Pancreas (tissue), 10 donors: Measurements from ENCODE around the gene PCDHA9. TPM values are rescaled to one million over a fixed set of nuclear protein-coding genes. Genes with fewer than 3 reads are reported as not detected.
"Not testable (repeated sequence)": the region's sequence is repeated elsewhere in the genome, so short reads cannot be mapped to it uniquely, and the experiment has no call there.

Experiments used
- ATAC-seq, 4 donors: fragments of 200-7000 bp; cut with Tn5 transposase; one replicate each; pipeline versions ENCODE4 v1.8.0 to v1.9.1; 2020; ENCODE audit warnings: mild to moderate bottlenecking in 4 of 4, moderate library complexity in 4 of 4
- DNase-seq, 6 donors: peaks; one replicate each; pipeline ENCODE4 v3.0.0-alpha.2; 2020
- FAIRE-seq: peaks from 2 replicates; lab custom pipeline; 2012; peaks lifted over from hg19 to GRCh38; lab: Jason Lieb, UNC
- H3K27ac ChIP-seq, 4 donors: fragments of 200-600 bp; sonication (generic); 1 replicate in 3 of 4; 2 replicates in 1 of 4; pipeline versions ENCODE4 v1.5.0 to v1.8.0; 2020
- H3K27me3 ChIP-seq, 4 donors: fragments of 200-600 bp; one replicate each; pipeline ENCODE4 v1.8.0; 2021
- H3K36me3 ChIP-seq, 3 donors: fragments of 200-600 bp; sonication (generic) in 1 of 3; one replicate each; pipeline versions ENCODE4 v1.5.0 to v1.8.0; 2020 to 2021
- H3K4me1 ChIP-seq, 3 donors: fragments of 200-600 bp; one replicate each; pipeline ENCODE4 v1.8.0; 2021
- H3K4me3 ChIP-seq, 4 donors: fragments of 200-600 bp; sonication (generic) in 2 of 4; one replicate each; pipeline versions ENCODE4 v1.5.0 to v1.8.0; 2020 to 2021
- H3K9me3 ChIP-seq, 4 donors: fragments of 200-600 bp; one replicate each; pipeline ENCODE4 v1.8.0; 2021
- WGBS, 2 donors: extraction: QIAGEN DNeasy Blood & Tissue Kit; methylation state at CpG; one replicate each; pipeline ENCODE4 v1.1.7; 2013; 5-methylcytosine and 5-hydroxymethylcytosine counted together
- intact Hi-C, 3 donors: fragments of 100-400 bp; cut with DNase I; formaldehyde crosslinking; loops; one replicate each; pipeline versions ENCODE4 v1.11.1 to v1.14.2; 2022
- polyA plus RNA-seq, 2 donors: library from polyadenylated mRNA; stranded (reverse); fragments of 200-250 nt; gene quantifications; one replicate each; pipeline ENCODE4 v1.2.3, GENCODE V29; 2013
- total RNA-seq, 6 donors: library from RNA; stranded (reverse); fragmentation: NEBNext Ultra II Directional in 4 of 6; extraction: Animal tissue kit (Norgen Biotek cat#: 25700) in 4 of 6; gene quantifications; one replicate each; pipeline versions ENCODE4 v1.2.1 to v1.2.4, GENCODE V29; 2021 to 2023
- TF ChIP-seq, protein P1 (sequence below), 4 donors: fragments of 200-600 bp; sonication (generic) in 3 of 4; IDR thresholded peaks; one replicate each; pipeline versions ENCODE4 v1.5.0 to v1.8.0; 2021; ENCODE audit warnings: antibody characterized with exemption in 4 of 4
- donor health status: healthy with polysubstance abuse.
- donor health status: DM: no; HTN: no; CAD: no; lungs with moderate emphysema.
- donor health status: DM: no; HTN: no; CAD: no.
- donor health status: control.
- donor health status: control.
- donor health status: Bipolar disorder and iron deficiency.
- donor health status: DM: yes; HTN: yes; CAD: no.
- donor health status: DM: no; HTN: no; CAD: no.
- donor health status: DM: no; HTN: no; CAD: no.
- donor health status: DM: yes; HTN: yes; CAD: no.

PCDHA9 gene
- under 1 TPM; 0.12 to 0.55 (median 0.23) TPM for total RNA-seq
- polyA plus RNA-seq, result under 1 TPM in 1 of 2 donors, not detected in 1; 0.19 TPM

GRCh38 chr5:140848139-140849102, at the start of gene PCDHA9:
TSS of gene PCDHA9 (plus strand) at chr5:140848382. CDS start at chr5:140848496, 114 bp downstream.
- WGBS, 2 donors, result 14% methylated on average over 46 of the region's 48 CpGs; no CpG with 5 or more reads in 1 of the 2 donors
- ATAC-seq, H3K27me3 ChIP-seq, intact Hi-C loops, H3K4me3 ChIP-seq, H3K36me3 ChIP-seq, FAIRE-seq, H3K27ac ChIP-seq, H3K4me1 ChIP-seq, H3K9me3 ChIP-seq: not testable (repeated sequence)
- peak in 1 of 6 donors; percentile 43 for DNase-seq

GRCh38 chr5:140800816-140801493, 47.2 kb upstream of the PCDHA9 start, which contains the start of gene PCDHA3:
TSS of gene PCDHA3 (plus strand) at chr5:140801057.
- H3K4me3 ChIP-seq, result peak within 1 kb of the TSS in 2 of 4 donors; percentile 26 to 31
- peak in 3 of 4 donors; percentile 76 to 89 (median 81) for ATAC-seq
- H3K36me3 ChIP-seq, result no peaks in the 10 kb centered on the region
- TF ChIP-seq, protein P1, sequence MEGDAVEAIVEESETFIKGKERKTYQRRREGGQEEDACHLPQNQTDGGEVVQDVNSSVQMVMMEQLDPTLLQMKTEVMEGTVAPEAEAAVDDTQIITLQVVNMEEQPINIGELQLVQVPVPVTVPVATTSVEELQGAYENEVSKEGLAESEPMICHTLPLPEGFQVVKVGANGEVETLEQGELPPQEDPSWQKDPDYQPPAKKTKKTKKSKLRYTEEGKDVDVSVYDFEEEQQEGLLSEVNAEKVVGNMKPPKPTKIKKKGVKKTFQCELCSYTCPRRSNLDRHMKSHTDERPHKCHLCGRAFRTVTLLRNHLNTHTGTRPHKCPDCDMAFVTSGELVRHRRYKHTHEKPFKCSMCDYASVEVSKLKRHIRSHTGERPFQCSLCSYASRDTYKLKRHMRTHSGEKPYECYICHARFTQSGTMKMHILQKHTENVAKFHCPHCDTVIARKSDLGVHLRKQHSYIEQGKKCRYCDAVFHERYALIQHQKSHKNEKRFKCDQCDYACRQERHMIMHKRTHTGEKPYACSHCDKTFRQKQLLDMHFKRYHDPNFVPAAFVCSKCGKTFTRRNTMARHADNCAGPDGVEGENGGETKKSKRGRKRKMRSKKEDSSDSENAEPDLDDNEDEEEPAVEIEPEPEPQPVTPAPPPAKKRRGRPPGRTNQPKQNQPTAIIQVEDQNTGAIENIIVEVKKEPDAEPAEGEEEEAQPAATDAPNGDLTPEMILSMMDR (IDR thresholded peaks at IDR 0.05), result no peak
- intact Hi-C loops, result no loop called here
- peaks cover 0 to 8% (median 2%) of the 10 kb centered on the region in 4 donors for H3K9me3 ChIP-seq
- H3K4me1 ChIP-seq, result no peaks in the 10 kb centered on the region
- FAIRE-seq, result no peak
- WGBS, 2 donors, result 8 to 14% methylated on average over 29 of the region's 29 CpGs
- DNase-seq, result no peak
- H3K27ac ChIP-seq, result no peak within 1 kb of the TSS
- H3K27me3 ChIP-seq, result peaks cover 0 to 6% (median 0%) of the 10 kb centered on the region in 4 donors

DNA sequence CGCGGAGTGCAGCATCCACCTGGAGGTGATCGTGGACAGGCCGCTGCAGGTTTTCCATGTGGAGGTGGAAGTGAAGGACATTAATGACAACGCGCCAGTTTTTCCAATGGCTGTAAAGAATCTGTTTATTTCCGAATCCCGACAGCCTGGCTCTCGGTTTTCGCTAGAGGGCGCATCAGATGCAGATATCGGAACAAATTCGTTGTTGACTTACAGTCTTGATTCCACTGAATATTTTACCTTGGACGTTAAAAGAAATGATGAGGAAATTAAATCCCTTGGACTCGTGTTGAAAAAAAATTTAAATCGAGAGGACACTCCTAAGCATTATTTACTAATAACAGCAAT, 46.7 kb upstream of the PCDHA9 start:
- peak overlapping the region in 2 of 4 donors; percentile 26 to 31 for H3K4me3 ChIP-seq
- H3K36me3 ChIP-seq, result no peaks in the 10 kb centered on the region
- no peak overlapping the region for H3K27ac ChIP-seq
- H3K27me3 ChIP-seq, result peaks cover 0 to 6% (median 0%) of the 10 kb centered on the region in 4 donors
- DNase-seq (peak in 1 of 6 donors; percentile 38), ATAC-seq (peak in 3 of 4 donors; percentile 49 to 76 (median 58)), FAIRE-seq (no peak)
- intact Hi-C loops, result no loop called here
- WGBS, 2 donors, result 7 to 8% methylated on average over 16 of the region's 16 CpGs
- no peaks in the 10 kb centered on the region for H3K4me1 ChIP-seq
- peaks cover 0 to 8% (median 2%) of the 10 kb centered on the region in 4 donors for H3K9me3 ChIP-seq
- TF ChIP-seq, protein P1 (IDR thresholded peaks at IDR 0.05), result no peak

DNA sequence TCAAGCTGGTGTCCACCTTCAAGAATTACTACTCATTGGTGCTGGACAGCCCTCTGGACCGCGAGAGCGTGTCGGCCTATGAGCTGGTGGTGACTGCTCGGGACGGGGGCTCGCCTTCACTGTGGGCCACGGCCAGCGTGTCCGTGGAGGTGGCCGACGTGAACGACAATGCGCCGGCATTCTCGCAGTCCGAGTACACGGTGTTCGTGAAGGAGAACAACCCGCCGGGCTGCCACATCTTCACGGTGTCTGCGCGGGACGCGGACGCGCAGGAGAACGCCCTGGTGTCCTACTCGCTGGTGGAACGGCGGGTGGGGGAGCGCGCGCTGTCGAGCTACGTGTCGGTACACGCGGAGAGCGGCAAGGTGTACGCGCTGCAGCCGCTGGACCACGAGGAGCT, 45.8 kb upstream of the PCDHA9 start:
- H3K4me3 ChIP-seq, intact Hi-C loops, H3K27ac ChIP-seq, H3K9me3 ChIP-seq, H3K4me1 ChIP-seq, FAIRE-seq, ATAC-seq, H3K36me3 ChIP-seq, H3K27me3 ChIP-seq: not testable (repeated sequence)
- peak in 1 of 6 donors; percentile 51 for DNase-seq
- WGBS, 2 donors, result 34 to 36% methylated on average over 45 of the region's 45 CpGs

- Histone ChIP-seq H3K4me3 (no peak overlapping the region), H3K36me3 (no peaks in the 10 kb centered on the region), H3K27ac (no peak overlapping the region), H3K27me3 (peaks cover 0 to 5% (median 0%) of the 10 kb centered on the region in 4 donors), H3K4me1 (no peaks in the 10 kb centered on the region), H3K9me3 (peaks cover 0 to 8% (median 2%) of the 10 kb centered on the region in 4 donors)
- FAIRE-seq, result no peak
- intact Hi-C loops, result no loop called here
- TF ChIP-seq, protein P1 (IDR thresholded peaks at IDR 0.05), result no peak
- WGBS, 2 donors, result 33 to 37% methylated on average over 47 to 53 of the region's 53 CpGs
- DNase-seq, result peak in 2 of 6 donors; percentile 50 to 60
- ATAC-seq, result no peak
Measured at GRCh38 chr5:140802781-140803271, 45.4 kb upstream of the PCDHA9 start.
